ENCODE measurements around the gene THAP3.

Gene THAP3

DNA sequence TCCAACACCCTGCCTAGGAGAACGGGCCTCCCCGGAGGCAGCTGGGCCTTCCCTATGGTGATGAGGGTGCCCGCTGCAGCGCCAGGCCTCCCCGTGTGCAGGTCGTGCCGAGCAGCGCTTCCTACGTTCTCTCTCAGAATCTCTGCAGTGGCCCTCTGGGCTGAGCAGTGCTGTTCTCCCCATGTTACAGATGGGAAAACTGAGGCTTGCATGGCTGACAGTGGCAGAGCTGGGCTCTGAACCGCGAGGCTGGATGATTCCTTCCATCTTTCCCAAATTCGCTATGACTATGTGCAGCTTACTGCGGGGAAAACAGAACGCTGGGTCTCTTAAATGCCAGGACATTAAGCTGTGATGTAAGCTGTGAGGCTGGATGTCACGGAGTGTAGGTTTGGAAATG lies 30.9 kb upstream of the THAP3 start:
- no peak overlapping the region for H3K4me3 Mint-ChIP-seq
- H3K27ac Mint-ChIP-seq = no peak overlapping the region
- H3K36me3 Mint-ChIP-seq (ENCODE audit: low read depth) = peaks cover 32% of the 10 kb centered on the region
- no peaks in the 10 kb centered on the region for H3K9me3 Mint-ChIP-seq
- no peaks in the 10 kb centered on the region for H3K27me3 Mint-ChIP-seq (ENCODE audit: low read depth)
- TF ChIP-seq, protein P1, sequence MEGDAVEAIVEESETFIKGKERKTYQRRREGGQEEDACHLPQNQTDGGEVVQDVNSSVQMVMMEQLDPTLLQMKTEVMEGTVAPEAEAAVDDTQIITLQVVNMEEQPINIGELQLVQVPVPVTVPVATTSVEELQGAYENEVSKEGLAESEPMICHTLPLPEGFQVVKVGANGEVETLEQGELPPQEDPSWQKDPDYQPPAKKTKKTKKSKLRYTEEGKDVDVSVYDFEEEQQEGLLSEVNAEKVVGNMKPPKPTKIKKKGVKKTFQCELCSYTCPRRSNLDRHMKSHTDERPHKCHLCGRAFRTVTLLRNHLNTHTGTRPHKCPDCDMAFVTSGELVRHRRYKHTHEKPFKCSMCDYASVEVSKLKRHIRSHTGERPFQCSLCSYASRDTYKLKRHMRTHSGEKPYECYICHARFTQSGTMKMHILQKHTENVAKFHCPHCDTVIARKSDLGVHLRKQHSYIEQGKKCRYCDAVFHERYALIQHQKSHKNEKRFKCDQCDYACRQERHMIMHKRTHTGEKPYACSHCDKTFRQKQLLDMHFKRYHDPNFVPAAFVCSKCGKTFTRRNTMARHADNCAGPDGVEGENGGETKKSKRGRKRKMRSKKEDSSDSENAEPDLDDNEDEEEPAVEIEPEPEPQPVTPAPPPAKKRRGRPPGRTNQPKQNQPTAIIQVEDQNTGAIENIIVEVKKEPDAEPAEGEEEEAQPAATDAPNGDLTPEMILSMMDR (IDR thresholded peaks at IDR 0.05; ENCODE audit: unreplicated experiment in 3 of 3) = no peak
- peaks cover 15% of the 10 kb centered on the region for H3K4me1 Mint-ChIP-seq

DNA sequence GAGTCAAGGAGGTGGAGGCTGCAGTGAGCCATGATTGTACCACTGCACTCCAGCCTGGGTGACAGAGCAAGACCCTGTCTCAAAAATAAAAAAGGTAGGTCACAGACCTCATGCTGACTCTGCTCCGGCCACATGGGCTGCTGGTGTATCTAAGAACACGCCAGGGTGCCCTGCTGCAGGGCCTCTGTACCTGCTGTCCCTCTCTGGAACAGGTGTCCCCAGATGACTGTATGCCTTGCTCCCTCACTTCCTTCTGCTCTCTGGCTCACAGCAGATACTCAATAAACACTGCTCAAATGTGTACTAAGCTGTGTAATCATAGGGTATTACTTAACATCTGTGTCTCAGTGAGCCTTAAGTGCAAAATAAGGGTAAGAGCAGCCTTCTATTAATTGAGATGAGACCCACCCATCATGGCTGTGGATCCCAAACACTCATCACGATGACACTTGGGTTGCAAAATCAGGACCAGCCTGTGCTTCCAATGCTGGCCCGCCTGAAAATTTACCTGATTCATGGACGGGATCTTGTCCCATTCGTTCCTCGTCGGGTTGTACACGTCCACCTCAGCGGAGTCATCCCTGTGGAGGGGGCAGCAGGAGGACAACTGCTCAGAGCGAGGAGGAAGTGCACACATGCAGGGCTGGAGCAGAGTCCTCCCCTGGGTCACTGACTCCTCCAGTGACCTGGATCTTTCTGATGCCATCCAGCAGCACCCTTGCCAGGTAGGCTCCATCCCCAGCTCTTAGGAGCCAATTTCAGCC lies 29.5 kb upstream of the THAP3 start:
- no peak overlapping the region for H3K4me3 Mint-ChIP-seq
- H3K4me1 Mint-ChIP-seq = peaks cover 26% of the 10 kb centered on the region
- H3K9me3 Mint-ChIP-seq = no peaks in the 10 kb centered on the region
- peaks cover 32% of the 10 kb centered on the region for H3K36me3 Mint-ChIP-seq (ENCODE audit: low read depth)
- H3K27ac Mint-ChIP-seq = no peak overlapping the region
- TF ChIP-seq, protein P1 (IDR thresholded peaks at IDR 0.05; ENCODE audit: unreplicated experiment in 3 of 3) = no peak
- H3K27me3 Mint-ChIP-seq (ENCODE audit: low read depth) = no peaks in the 10 kb centered on the region

DNA sequence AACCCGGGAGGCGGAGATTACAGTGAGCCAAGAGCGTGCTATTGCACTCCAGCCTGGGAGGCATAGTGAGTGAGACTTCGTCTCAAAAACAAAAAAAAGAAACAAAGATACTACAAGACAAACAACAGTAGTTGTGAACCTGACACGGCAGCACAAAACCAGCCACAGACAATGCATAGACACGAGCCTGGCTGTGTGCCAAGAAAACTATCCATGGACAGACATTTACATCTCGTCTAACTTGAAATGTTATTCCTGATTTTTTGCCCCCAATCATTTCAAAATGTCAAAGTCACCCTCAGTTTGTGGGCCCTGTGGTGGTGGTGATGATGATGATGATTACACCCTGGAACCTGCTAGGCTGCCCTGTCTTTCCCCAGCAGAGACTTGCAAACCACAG lies 28.3 kb upstream of the THAP3 start:
- Mint-ChIP-seq H3K27me3 (ENCODE audit: low read depth) (no peaks in the 10 kb centered on the region), H3K9me3 (no peaks in the 10 kb centered on the region), H3K27ac (no peak overlapping the region), H3K4me1 (peaks cover 37% of the 10 kb centered on the region), H3K4me3 (peak overlapping the region in 1 of 3 experiments; percentile 38), H3K36me3 (ENCODE audit: low read depth) (peaks cover 32% of the 10 kb centered on the region)
- TF ChIP-seq, protein P1 (IDR thresholded peaks at IDR 0.05; ENCODE audit: unreplicated experiment in 3 of 3) = no peak

DNA sequence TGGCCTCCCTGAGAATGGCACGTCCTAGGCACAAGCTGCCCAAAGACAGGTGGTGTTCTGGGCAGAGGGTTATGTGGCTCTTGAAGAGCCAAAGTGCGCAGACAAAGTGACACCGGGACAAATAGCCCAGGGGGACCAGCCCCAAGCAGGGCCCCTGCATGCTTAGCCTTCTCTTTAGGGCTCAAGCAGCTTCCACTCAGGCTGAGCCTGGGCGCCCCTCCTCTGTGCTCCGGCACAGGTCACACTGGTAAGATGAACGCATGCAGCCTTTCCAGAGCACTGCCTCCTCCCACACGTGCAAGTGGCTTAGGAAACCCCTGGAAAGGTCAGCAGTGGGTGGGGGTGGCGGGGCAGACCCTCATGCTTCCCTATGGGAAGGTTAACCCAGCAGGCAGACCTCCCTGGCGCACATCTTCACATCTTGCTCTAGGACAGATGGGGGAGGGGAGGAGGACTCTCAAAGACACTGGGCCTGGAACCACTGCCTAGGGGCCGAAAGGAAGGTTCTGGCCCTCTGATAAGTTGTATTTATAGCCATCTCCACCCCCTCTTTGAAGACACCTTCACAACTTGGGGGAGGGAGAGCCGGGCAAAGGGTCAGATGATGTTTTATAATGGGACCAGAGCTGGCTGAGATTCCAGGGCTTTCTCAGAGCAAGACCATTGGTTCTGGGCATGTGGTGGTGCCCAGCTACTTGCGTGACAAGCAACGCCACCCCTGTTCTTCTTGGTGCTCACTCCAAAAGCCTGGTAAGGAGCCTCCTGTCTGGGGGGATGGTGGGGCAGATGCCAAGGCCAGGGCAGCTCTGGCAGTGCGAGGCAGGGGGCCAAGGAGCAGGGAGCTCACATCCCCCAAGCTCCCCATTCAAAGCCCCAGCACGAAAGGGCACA lies 27.5 kb upstream of the THAP3 start:
- TF ChIP-seq, protein P1 (IDR thresholded peaks at IDR 0.05; ENCODE audit: unreplicated experiment in 3 of 3) = no peak
- Mint-ChIP-seq H3K4me3 (peak overlapping the region in 2 of 3 experiments; percentile 36 to 42), H3K36me3 (ENCODE audit: low read depth) (peaks cover 32% of the 10 kb centered on the region), H3K27ac (no peak overlapping the region), H3K9me3 (no peaks in the 10 kb centered on the region), H3K4me1 (peaks cover 37% of the 10 kb centered on the region), H3K27me3 (ENCODE audit: low read depth) (no peaks in the 10 kb centered on the region)

DNA sequence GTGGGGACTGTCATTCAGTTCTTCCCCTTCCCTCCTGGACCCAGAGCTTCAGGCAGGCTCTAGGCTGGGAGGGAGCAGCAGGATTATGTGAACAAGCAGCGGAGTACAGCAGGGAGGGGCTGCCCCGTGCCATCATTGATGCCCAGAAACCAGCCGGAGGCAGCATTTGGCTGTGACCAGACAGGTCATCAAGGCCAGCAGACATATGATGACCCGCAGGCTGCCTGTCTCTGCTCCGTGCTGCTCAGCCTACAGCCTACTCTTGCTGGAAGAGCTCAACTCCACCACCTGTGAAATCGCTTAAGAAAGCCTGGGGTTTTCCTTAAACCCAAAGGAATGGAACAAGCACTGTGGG lies 26.9 kb upstream of the THAP3 start:
- peaks cover 37% of the 10 kb centered on the region for H3K4me1 Mint-ChIP-seq
- no peaks in the 10 kb centered on the region for H3K27me3 Mint-ChIP-seq (ENCODE audit: low read depth)
- peak overlapping the region in 1 of 3 experiments; percentile 36 for H3K4me3 Mint-ChIP-seq
- no peak overlapping the region for H3K27ac Mint-ChIP-seq
- H3K9me3 Mint-ChIP-seq = no peaks in the 10 kb centered on the region
- H3K36me3 Mint-ChIP-seq (ENCODE audit: low read depth) = peaks cover 32% of the 10 kb centered on the region
- TF ChIP-seq, protein P1 (IDR thresholded peaks at IDR 0.05; ENCODE audit: unreplicated experiment in 3 of 3) = no peak
